ES-I3 (cell line): ENCODE results near the gene TUBGCP6.

Source experiments
- H3K36me3 ChIP-seq: 2 replicates; pipeline ENCODE4 v1.6.1; 2013; ENCODE audit warnings: mild to moderate bottlenecking, low read length, control low read depth, moderate library complexity; ENCODE audit not compliant: insufficient read depth
- H3K4me1 ChIP-seq: 2 replicates; pipeline ENCODE4 v1.6.1; 2013; ENCODE audit warnings: mild to moderate bottlenecking, control low read depth, low read length; ENCODE audit not compliant: insufficient read depth
- H3K9ac ChIP-seq: 2 replicates; pipeline ENCODE4 v1.6.1; 2013; ENCODE audit warnings: low read depth, mild to moderate bottlenecking, low read length, moderate library complexity
- H3K9me3 ChIP-seq: 2 replicates; pipeline ENCODE4 v1.6.1; 2013; ENCODE audit warnings: mild to moderate bottlenecking, low read length, moderate library complexity; ENCODE audit not compliant: control insufficient read depth, insufficient read depth

TUBGCP6 gene, protein sequence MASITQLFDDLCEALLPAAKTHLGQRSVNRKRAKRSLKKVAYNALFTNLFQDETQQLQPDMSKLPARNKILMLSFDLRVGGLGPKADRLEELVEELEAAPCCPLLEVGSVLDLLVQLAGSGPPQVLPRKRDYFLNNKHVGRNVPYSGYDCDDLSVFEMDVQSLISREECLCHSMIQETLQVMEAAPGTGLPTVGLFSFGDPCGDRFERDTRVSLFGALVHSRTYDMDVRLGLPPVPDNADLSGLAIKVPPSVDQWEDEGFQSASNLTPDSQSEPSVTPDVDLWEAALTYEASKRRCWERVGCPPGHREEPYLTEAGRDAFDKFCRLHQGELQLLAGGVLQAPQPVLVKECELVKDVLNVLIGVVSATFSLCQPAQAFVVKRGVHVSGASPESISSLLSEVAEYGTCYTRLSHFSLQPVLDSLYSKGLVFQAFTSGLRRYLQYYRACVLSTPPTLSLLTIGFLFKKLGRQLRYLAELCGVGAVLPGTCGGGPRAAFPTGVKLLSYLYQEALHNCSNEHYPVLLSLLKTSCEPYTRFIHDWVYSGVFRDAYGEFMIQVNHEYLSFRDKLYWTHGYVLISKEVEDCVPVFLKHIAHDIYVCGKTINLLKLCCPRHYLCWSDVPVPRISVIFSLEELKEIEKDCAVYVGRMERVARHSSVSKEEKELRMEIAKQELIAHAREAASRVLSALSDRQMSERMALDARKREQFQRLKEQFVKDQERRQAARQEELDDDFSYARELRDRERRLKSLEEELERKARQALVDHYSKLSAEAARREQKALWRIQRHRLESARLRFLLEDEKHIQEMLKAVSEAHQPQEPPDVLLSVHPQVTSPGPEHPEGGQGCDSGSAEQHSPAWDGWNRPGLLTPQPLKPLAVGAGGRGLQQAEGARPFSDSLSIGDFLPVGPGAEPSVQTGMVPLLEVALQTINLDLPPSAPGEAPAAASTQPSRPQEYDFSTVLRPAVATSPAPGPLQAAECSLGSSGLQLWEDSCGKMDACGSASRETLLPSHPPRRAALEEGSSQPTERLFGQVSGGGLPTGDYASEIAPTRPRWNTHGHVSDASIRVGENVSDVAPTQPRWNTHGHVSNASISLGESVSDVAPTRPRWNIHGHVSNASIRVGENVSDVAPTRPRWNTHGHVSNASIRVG (N-terminal part only)

DNA sequence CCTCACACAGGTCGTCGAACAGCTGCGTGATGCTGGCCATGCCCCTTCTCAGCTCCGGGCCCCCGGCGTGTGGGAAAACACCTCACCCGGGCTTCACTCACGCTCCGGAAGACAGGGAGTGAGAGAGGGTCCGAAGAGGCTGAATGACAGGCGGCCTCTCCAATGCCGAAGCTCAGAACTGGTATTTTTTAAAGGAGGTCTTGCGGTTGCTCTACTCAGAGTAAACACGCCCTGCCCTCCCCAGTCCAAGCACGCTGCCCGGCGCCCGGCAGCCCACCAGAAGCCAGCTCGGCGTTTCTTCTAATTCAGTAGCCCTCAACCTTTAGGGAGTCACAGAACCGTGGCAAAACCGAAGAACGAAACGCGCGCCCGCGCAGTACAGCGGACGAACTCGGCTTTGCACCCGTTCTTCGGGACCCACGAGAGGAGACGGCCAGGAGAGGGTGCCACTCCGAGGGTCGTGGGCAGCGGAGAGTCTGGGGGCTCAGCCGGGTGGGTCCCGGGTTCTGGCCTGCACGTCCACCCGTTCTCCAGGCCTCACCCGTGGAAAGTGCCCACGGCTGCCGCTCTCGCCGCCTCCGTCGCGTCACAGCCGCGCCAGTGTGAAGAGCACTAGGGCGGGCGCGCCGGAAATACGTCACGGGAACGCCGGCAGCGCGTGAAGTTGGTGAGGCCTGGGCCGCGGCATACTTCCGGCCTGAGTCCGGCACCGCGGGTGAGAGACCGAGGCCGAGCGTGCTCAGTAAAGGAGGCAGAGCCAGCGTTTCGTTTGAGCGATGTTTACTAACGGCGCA is at the start of gene TUBGCP6:
Gene TUBGCP6 (minus strand): TSS at position 604 of the 794 bp plus-strand sequence. CDS start 564 bp downstream, at position 40.
- Histone ChIP-seq H3K4me1 (no peaks in the 10 kb centered on the region), H3K9ac (peak within 1 kb of the TSS; percentile 100), H3K36me3 (0 out of 2 replicates have a peak, but pooled peaks cover 4% of the 10 kb centered on the region), H3K9me3 (no peaks in the 10 kb centered on the region)

GRCh38 chr22:50294319-50294656 is 49.5 kb upstream of the TUBGCP6 start:
- H3K4me1 ChIP-seq = peaks cover 16% of the 10 kb centered on the region
- no peak overlapping the region for H3K9ac ChIP-seq
- H3K36me3 ChIP-seq = peaks cover 7% of the 10 kb centered on the region; the same call in 1 of the 2 replicates
- H3K9me3 ChIP-seq = no peaks in the 10 kb centered on the region

GRCh38 chr22:50293441-50294318 is 48.9 kb upstream of the TUBGCP6 start:
- Histone ChIP-seq H3K4me1 (peaks cover 16% of the 10 kb centered on the region), H3K36me3 (peaks cover 10% of the 10 kb centered on the region; the same call in 1 of the 2 replicates), H3K9me3 (no peaks in the 10 kb centered on the region), H3K9ac (peak overlapping the region; percentile 36; the same call in 1 of the 2 replicates)

DNA sequence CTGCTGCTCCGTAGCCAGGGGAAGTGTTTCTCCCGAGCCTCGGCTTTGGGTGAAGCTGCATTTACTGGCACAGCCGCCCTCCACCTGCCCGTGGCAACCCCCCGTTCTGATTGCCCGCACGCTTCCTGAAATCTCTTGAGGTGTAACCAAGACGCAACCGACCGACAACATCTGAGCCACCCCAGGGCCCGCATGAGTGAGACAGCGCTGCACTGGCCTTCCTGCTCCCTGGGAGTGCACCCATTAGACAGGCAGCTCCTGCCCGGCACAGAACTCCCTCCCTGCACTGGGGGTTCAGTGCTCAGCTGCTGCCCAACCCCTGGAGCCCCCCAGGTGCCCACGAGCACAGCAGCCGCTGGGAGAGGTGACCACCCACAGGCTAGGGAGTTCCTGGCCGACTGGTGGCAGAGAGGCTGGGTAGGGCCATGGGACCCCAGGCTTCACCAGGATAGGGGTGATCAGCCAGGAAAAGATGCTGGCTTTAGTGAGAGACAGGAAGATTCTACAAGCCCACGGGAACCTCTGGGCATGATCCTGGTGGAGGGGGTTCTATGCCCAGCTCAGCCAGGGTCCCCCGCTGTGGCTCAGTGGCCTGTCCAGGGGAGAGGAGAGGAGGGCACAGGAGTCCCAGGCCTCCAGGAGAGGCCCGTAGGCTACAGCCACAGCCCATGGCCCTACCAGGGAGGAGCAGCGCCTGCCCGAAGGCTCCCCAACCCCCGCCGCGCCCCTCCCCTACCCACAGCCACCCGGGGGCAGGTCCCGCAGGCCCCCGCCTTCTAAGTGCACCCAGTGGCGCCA is 48.0 kb upstream of the TUBGCP6 start:
- Histone ChIP-seq H3K4me1 (peaks cover 16% of the 10 kb centered on the region), H3K36me3 (peaks cover 13% of the 10 kb centered on the region), H3K9me3 (no peaks in the 10 kb centered on the region), H3K9ac (0 out of 2 replicates have a peak overlapping the region, but pooled peaks have one; percentile 3)

DNA sequence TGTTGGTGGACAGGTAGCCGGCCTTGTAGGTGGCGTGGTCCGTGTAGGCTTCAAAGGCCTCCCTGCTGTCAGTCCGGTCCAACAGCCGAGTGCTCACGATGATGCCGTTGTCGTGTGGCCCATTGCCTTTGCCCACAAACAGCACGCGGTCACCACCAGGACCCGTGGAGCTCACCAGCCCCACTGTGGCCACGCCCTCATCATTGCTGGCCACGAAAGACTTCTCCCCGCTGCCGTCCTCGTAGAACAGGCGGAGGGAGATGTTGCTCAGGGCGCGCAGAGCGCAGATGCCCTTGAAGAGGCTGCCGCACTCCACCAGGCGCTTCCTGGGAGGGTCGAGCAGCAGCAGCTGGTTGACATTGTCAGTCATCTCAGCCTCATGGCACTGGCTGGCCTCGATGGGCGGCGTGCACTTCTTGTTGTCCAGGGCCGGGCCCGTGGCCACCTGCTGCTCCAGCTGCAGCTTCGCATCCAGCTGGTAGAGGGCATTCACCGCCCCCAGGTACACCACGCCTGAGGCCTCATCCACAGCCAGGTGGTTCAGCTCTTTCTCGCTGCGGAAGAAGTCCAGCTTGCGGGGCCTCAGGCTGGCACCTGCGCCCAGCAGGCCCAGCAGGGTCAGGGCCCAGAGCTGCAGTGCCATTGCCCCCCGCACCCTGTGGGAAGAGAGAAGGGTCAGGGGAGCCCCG is 45.3 kb upstream of the TUBGCP6 start:
- no peak overlapping the region for H3K9ac ChIP-seq
- peaks cover 16% of the 10 kb centered on the region for H3K4me1 ChIP-seq
- peaks cover 13% of the 10 kb centered on the region for H3K36me3 ChIP-seq

DNA sequence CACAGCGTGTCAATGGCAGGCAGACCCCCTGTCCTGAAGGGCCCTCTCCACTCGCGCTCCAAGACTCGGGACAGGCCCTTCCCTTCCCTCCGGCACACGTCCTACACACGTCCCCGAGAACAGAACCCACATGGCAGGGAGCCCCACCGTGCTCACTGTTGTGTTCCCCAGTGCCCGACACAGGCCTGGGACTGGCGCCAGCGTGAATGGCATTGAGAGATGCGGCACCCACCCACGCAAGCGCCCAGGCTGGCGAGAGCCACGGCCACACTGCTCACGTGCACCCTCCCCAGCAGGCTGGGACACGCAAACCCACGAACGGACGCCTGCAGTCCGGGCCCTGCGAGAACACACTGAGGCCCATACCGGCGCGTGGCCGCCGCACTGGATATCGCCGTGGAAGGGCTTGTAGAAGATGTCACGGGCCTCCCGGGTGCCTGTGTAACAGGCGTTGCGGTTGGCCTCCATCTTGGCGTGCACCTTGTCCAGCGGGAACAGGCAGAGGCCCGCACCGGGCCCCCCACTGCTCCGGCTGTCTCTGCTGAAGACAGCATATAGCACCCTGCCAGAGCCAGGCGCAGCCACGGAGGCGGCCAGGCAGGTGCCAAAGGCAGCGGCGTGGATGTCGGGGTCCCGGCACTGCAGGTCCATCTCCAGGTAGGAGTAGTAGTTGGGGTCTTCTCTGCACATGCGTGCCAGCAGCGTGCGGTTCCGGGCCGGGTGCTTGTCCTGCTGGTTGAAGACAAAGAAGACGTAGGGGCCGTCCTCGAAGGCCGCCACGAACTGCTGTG is 44.5 kb upstream of the TUBGCP6 start:
- Histone ChIP-seq H3K9ac (no peak overlapping the region), H3K4me1 (peaks cover 14% of the 10 kb centered on the region), H3K36me3 (peaks cover 13% of the 10 kb centered on the region), H3K9me3 (no peaks in the 10 kb centered on the region)

More for the DNA sequence above, 45.3 kb upstream of the TUBGCP6 start:
- no peaks in the 10 kb centered on the region for H3K9me3 ChIP-seq

DNA sequence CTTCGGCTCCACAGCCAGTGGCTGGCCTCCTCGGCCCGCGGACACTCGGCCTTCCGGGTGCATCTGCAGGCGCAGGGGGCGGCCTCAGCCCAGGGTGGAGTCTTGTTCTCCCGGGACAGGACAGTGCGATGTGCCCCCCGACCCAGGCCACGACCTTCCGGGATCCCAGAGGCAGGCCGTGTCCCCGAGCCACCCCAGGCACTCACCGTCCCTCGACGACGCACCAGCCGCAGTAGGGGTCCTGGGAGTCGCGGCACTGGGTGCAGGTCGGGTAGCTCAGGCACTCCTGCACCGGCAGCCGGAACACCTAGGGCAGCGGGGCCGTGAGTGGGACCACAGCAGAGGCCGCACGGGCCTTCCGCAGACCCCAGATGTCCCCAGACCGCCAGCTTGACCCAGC is 42.9 kb upstream of the TUBGCP6 start:
- no peaks in the 10 kb centered on the region for H3K9me3 ChIP-seq
- H3K4me1 ChIP-seq = peaks cover 1% of the 10 kb centered on the region; the same call in 1 of the 2 replicates
- H3K36me3 ChIP-seq = peaks cover 13% of the 10 kb centered on the region
- no peak overlapping the region for H3K9ac ChIP-seq

- H3K4me1 ChIP-seq = no peaks in the 10 kb centered on the region
- no peaks in the 10 kb centered on the region for H3K9me3 ChIP-seq
- H3K36me3 ChIP-seq = peaks cover 13% of the 10 kb centered on the region
- H3K9ac ChIP-seq = no peak overlapping the region
These were observed 42.0 kb upstream of the TUBGCP6 start for GRCh38 chr22:50286701-50287318.

- H3K36me3 ChIP-seq = peaks cover 13% of the 10 kb centered on the region
These were observed 41.5 kb upstream of the TUBGCP6 start for GRCh38 chr22:50286275-50286674.

GRCh38 chr22:50285568-50286229 is 40.9 kb upstream of the TUBGCP6 start:
- no peaks in the 10 kb centered on the region for H3K4me1 ChIP-seq
- peaks cover 13% of the 10 kb centered on the region for H3K36me3 ChIP-seq
- no peak overlapping the region for H3K9ac ChIP-seq
- H3K9me3 ChIP-seq = no peaks in the 10 kb centered on the region

More at GRCh38 chr22:50286275-50286674, 41.5 kb upstream of the TUBGCP6 start:
- no peaks in the 10 kb centered on the region for H3K4me1 ChIP-seq
- no peaks in the 10 kb centered on the region for H3K9me3 ChIP-seq
- no peak overlapping the region for H3K9ac ChIP-seq
